Adipose tissue (tissue), 3 donors: ENCODE data around the gene MAP4K1. TPM values are rescaled to one million over a fixed set of nuclear protein-coding genes. Genes with fewer than 3 reads are reported as not detected.

Experiments
- H3K27ac ChIP-seq: one replicate; pipeline ENCODE4 v1.5.1; 2013; ENCODE audit warnings: low read depth, low read length
- WGBS, 3 donors: extraction: QIAGEN DNeasy Blood & Tissue Kit; methylation state at CpG; one replicate each; pipeline ENCODE4 v1.1.7; 2013; 5-methylcytosine and 5-hydroxymethylcytosine counted together
- polyA plus RNA-seq, 3 donors: library from polyadenylated mRNA; stranded (reverse); fragments of 200-250 nt; gene quantifications; one replicate each; pipeline ENCODE4 v1.2.3, GENCODE V29; 2013
- donor health status: healthy with polysubstance abuse.
- donor health status: Bipolar disorder and iron deficiency.
- donor health status: healthy.

MAP4K1 gene
- polyA plus RNA-seq, 3 donors: 1.0 to 3.1 (median 1.8) TPM

DNA sequence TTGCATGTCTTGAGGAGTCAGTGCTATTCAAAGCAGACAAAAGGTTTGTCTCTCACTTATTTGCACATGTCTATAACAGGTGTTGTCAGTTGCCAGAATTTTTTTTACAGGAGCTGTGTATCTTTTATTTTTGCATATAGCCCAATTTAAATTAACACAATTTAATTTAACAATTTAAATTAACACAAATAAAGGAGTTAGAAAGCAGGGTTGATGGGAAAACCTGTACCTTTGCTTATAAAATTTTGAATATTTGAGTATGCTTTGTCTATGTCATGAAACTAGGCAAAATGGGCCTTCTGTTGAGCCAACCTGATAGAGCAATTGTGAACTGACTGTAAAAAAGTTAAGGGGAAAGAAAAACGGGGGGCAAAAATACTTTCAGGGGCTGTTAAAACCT lies 78.0 kb downstream of the MAP4K1 start:
- 39 to 56% (median 56%) methylated on average over 1 of the region's 1 CpG for WGBS, 3 donors
- H3K27ac ChIP-seq: no peak overlapping the region

DNA sequence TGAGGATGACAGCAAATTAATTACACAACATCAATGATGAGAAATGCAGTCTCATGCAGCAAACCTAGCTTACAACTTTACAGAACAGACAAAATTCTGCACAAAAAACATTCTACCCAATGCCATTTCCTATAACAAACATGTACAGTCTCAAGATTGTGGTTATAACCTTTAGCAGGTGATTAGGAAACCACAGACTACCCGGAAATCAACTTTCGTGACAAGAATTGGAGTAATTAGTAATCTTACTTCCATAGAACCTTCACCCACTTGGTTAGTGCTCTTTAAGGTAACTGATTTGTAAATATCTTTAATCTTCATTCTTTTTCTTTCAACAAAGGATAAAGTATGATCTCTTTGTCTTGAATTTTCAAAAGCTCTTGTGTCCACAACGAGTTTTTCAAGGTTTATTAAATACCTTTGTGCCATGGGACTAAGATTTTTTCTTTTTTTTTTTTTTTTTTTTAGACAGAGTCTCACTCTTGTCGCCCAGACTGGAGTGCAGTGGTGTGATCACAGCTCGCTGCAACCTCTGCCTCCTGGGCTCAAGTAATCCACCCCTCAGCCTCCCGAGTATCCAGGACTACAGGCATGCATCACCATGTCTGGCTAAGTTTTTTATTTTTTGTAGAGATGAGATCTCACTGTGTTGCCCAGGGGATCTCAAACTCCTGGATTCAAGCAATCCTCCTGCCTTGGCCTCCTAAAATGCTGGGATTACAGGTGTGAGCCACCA lies 78.8 kb downstream of the MAP4K1 start:
- whole genome bisulfite sequencing, 3 donors: 35 to 54% (median 45%) methylated on average over 6 of the region's 6 CpGs
- H3K27ac ChIP-seq: no peak overlapping the region

DNA sequence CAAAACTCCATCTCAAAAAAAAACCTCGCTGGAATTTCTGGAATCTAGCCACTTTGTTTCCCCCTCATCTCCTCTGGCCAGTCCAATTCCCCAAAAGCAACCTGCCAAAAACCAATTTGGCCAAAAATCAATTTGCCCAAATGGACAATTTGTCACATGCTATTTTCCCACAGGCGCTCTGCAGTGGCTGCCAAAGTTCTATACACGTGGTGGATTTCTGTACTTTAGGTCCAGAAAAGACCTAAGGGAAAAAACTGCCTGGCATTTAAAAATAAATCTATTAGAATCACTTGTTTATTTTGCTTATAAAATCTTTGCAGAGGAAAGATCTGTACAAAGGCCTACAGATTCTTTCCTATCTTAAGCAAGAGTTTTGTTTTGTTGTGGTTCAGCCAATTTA lies 79.4 kb downstream of the MAP4K1 start:
- H3K27ac ChIP-seq: no peak overlapping the region
- 16 to 43% (median 24%) methylated on average over 3 of the region's 3 CpGs for WGBS, 3 donors

Other genes with a start within 250 kb of the MAP4K1 start
- 100 to 1,000 TPM; 138 to 486 (median 165) TPM for gene PSMD8, start 243.4 kb downstream of the MAP4K1 start, polyA plus RNA-seq
- gene GGN, start 229.9 kb downstream of the MAP4K1 start, polyA plus RNA-seq: under 1 TPM in 2 of 3 donors, not detected in 1; 0.21 to 0.77 TPM
- gene SPRED3, start 229.3 kb downstream of the MAP4K1 start, polyA plus RNA-seq: under 1 TPM; 0.31 to 0.89 (median 0.34) TPM
- gene FAM98C, start 214.9 kb downstream of the MAP4K1 start, polyA plus RNA-seq: 10 to 100 TPM; 13.8 to 24.8 (median 16.9) TPM
- 1 to 10 TPM in 2 of 3 donors, under 1 TPM in 1; 0.48 to 8.2 (median 7.0) TPM for gene RASGRP4, start 191.7 kb downstream of the MAP4K1 start, polyA plus RNA-seq
- gene RYR1, start 184.3 kb downstream of the MAP4K1 start, polyA plus RNA-seq: 1 to 10 TPM in 1 of 3 donors, under 1 TPM in 2; 0.56 to 6.2 (median 0.79) TPM
- 100 to 1,000 TPM; 231 to 544 (median 410) TPM for gene EIF3K, start 1.2 kb upstream of the MAP4K1 start, polyA plus RNA-seq
- gene ACTN4, start 29.7 kb upstream of the MAP4K1 start, polyA plus RNA-seq: 100 to 1,000 TPM in 2 of 3 donors, 10 to 100 TPM in 1; 71.1 to 195 (median 101) TPM
- 1 to 10 TPM; 1.6 to 4.3 (median 3.1) TPM for gene CAPN12, start 126.5 kb upstream of the MAP4K1 start, polyA plus RNA-seq
- gene LGALS7, start 155.6 kb upstream of the MAP4K1 start, polyA plus RNA-seq: under 1 TPM in 1 of 3 donors, not detected in 2; 0.94 TPM
- 1 to 10 TPM; 1.2 to 5.1 (median 3.0) TPM for gene LGALS7B, start 171.2 kb upstream of the MAP4K1 start, polyA plus RNA-seq
- 10 to 100 TPM in 1 of 3 donors, 1 to 10 TPM in 2; 7.1 to 21.1 (median 9.2) TPM for gene LGALS4, start 195.0 kb upstream of the MAP4K1 start, polyA plus RNA-seq
- gene ECH1, start 213.8 kb upstream of the MAP4K1 start, polyA plus RNA-seq: 100 to 1,000 TPM; 166 to 698 (median 285) TPM
- gene HNRNPL, start 232.0 kb upstream of the MAP4K1 start, polyA plus RNA-seq: 100 to 1,000 TPM in 2 of 3 donors, 10 to 100 TPM in 1; 82.0 to 145 (median 136) TPM